GM19372 (cell line): Measurements from ENCODE around the gene HIVEP3.
"Not testable (repeated sequence)": the region's sequence is repeated elsewhere in the genome, so short reads cannot be mapped to it uniquely, and the experiment has no call there.

Source experiments
- ATAC-seq: cut with Tn5 transposase; IDR thresholded peaks from one replicate; pipeline ENCODE4 v1.9.1; 2021; ENCODE audit warnings: mild to moderate bottlenecking, low read depth, moderate library complexity; ENCODE audit not compliant: unreplicated experiment

HIVEP3 gene

DNA sequence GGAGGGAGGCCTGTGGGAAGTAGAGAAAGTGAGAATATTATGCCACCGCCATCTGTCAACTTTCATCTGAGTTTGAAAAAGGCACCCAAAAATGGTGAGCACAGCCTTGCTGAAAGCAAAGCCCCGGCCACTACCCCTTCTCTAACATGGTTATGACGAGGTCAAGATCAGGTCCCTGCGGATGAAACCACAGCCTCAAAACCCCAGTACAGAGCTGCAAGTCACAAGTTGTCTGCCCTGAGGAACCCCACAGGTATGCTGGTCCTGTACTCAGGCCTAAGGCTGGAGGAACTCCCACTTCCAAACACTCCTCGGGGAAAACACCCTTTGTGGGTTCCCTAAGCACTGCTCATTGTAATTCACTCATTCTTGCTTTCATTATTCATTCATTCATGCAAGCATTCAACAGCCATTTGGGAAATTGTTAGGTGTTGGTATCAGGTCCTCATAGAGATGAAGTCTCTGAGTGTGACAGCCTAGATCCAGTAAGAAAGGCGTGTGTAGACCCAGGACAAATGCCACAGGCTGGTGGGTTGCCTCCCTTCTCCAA is 217.7 kb downstream of the HIVEP3 start:
- ATAC-seq = no peak

- no peak for ATAC-seq
Measured at GRCh38 chr1:41700581-41700980, 218.1 kb downstream of the HIVEP3 start.

DNA sequence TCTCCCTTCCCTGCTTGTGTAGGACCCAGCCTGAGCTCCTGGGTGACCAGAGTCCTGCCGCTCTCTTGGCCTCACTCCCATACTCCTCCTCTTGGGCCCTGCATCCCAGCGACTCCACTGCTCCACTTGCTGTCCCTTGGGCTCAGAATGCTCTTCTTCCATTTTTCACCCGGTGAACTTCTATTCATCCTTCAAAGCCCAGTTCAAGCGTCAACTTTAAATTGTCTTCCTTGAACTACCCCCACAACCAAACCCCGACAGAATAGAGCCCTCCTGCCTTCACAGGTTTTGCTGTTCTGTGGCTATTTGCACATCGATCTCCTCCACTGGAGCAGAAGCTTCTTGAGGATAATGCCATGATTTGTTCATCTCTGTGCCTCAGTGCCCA is 218.9 kb downstream of the HIVEP3 start:
- ATAC-seq = no peak

GRCh38 chr1:41698916-41699860 is 219.5 kb downstream of the HIVEP3 start:
- peak; percentile 64 for ATAC-seq

DNA sequence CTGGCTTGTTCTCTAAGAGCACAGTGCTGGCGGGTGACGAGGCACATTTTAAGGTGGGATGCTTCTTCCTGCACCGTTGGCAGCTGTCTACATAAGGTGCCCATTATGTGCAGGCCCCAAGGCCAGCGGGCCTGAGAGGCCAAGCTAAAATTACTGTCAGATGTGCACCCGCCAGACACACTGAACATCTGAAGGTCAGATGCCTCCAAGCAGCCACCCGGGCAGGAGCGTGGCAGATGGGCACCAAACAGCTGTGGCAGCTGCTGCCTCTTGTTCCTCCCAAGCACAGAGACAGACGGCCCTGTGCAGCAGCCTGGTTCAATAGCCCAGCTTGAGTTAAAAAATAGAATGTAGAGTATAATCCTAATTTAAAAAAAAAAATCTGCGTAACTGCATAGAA is 222.3 kb downstream of the HIVEP3 start:
- no peak for ATAC-seq

GRCh38 chr1:41695118-41695745 is 223.5 kb downstream of the HIVEP3 start:
- no peak for ATAC-seq

DNA sequence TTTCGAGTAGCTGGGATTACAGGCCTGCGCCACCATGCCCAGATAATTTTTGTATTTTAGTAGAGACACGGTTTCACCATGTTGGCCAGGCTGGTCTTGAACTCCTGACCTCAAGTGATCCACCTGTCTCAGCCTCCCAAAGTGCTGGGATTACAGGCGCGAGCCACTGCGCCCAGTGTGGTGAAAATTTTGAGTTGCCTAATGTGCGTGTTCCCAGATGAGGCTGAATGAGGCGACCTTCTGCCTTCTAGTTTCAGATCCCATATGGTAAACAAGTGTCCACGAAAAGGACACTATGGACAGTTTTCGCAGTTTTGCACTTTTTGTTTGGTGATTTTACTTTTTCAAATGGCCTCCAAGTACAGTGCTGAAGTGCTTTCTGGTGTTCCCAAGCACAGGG is 226.8 kb downstream of the HIVEP3 start:
- ATAC-seq = not testable (repeated sequence)

DNA sequence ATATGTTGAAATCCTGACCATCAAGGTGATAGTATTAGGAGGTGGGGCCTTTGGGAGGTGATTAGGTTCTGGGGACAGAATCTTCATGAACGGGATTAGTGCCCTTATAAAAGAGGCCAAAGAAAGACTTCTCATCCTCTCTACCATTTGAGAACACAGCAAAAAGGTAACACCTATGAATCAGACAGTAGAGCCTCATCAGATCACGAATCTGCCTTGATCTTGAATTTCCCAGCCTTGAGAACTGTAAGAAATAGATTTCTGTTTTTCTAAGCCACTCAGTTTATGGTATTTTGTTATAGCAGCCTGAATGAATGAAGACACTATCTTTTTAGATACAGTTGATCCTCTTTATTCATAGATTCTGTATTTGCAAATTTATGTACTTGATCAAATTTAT is 227.3 kb downstream of the HIVEP3 start:
- no peak for ATAC-seq

DNA sequence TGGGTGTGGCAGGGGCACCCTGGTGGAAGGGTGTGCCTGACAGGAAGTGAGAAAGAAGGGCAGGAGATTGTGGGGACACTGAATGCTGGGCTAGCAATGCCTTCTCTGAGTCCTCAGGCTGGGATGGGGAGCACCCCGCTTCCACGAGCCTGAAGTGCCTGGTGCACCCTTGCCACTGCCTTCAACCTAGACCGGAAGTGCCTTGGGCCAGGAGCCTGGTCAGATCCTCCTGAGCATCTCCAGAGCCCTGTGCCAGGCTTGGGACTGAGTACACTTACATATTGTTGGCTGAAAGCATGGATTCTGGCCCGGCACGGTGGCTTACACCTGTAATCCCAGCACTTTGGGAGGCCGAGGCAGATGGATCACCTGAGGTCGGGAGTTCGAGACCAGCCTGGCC is 228.4 kb downstream of the HIVEP3 start:
- ATAC-seq = no peak

- no peak for ATAC-seq
Measured at GRCh38 chr1:41689558-41689981, 229.2 kb downstream of the HIVEP3 start.

GRCh38 chr1:41689139-41689538 is 229.6 kb downstream of the HIVEP3 start:
- ATAC-seq = no peak

DNA sequence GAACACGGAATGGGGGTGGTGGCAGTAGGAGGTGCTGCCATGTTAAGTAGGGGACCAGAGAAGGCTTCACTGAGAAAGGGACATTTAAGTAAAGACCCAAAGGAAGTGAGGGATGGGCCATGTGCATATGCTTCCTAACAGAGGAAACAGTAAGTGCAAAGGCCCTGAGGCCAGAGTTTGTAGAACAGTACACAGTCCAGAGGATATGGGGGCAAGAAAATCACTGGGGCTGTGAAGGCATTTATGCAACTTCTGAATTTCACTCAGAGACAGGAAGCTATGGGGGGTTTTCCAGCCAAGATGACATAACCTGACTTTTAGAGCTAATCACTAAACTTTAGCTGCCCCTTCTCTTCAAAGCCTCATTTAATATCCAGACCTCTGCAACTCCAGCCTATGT is 231.7 kb downstream of the HIVEP3 start:
- ATAC-seq = no peak

- ATAC-seq = no peak
Measured at GRCh38 chr1:41683681-41684500, 234.8 kb downstream of the HIVEP3 start.

- ATAC-seq = no peak
Measured at GRCh38 chr1:41682845-41683625, 235.7 kb downstream of the HIVEP3 start.

DNA sequence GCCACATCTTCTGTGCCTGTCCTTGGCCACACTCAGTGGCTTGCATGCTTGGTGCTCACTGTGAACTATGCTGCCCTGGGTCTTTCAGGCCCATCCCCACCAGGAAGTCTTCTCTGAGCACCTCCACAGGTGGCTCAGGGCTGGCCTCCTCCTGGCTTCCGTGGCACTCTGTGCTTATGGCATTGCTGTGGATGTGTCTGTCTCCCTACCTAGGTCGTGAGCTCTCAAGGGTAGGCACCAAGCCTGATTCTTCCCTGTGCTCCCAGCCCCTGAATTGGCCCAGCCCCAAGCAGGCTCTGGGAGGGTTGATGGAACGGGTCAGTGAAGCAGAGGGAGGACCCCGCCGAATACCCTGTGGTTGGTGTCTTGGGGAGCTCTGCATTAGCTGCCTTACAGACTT is 236.6 kb downstream of the HIVEP3 start:
- ATAC-seq = no peak

- no peak for ATAC-seq
Measured at GRCh38 chr1:41681331-41682098, 237.2 kb downstream of the HIVEP3 start.

- no peak for ATAC-seq
Measured at GRCh38 chr1:41679994-41680393, 238.7 kb downstream of the HIVEP3 start.

GRCh38 chr1:41679531-41679930 is 239.2 kb downstream of the HIVEP3 start:
- no peak for ATAC-seq
